KBM-7 (cell line): ENCODE data around the gene LAYN.

Experiments
- DNase-seq: peaks from one replicate; pipeline ENCODE4 v3.0.0-alpha.2; 2015
- in situ Hi-C: fragments of 300-500 bp; cut with MboI; formaldehyde crosslinking; loops from 2 replicates; pipeline ENCODE4 v1.14.3; 2020; ENCODE audit warnings: low sequenced_read_pairs, low pct_unique_long_range_greater_than_20kb, mixed read lengths

LAYN gene

GRCh38 chr11:111528557-111528956 is 12.0 kb upstream of the LAYN start:
- no peak for DNase-seq

GRCh38 chr11:111530091-111530490 is 10.4 kb upstream of the LAYN start:
- in situ Hi-C loops: no loop called here
- no peak for DNase-seq

More at GRCh38 chr11:111528557-111528956, 12.0 kb upstream of the LAYN start:
- in situ Hi-C loops: no loop called here

GRCh38 chr11:111531136-111531535 is 9.4 kb upstream of the LAYN start:
- no peak for DNase-seq
- in situ Hi-C loops: no loop called here

GRCh38 chr11:111531687-111532364 is 8.7 kb upstream of the LAYN start:
- in situ Hi-C loops: no loop called here
- DNase-seq: no peak

- in situ Hi-C loops: no loop called here
- DNase-seq: no peak
Observed at GRCh38 chr11:111532365-111532709, 8.2 kb upstream of the LAYN start.

GRCh38 chr11:111535281-111535680 is 5.2 kb upstream of the LAYN start:
- no peak for DNase-seq
- in situ Hi-C loops: no loop called here

- DNase-seq: no peak
- in situ Hi-C loops: no loop called here
Observed at GRCh38 chr11:111537336-111537860, 3.1 kb upstream of the LAYN start.

- in situ Hi-C loops: no loop called here
- DNase-seq: no peak
Observed at GRCh38 chr11:111538407-111539114, 2.0 kb upstream of the LAYN start.

- in situ Hi-C loops: no loop called here
- no peak for DNase-seq
Observed at GRCh38 chr11:111539426-111540113, 950 bp upstream of the LAYN start.

- in situ Hi-C loops: no loop called here
- no peak for DNase-seq
Observed at GRCh38 chr11:111540937-111541253, 375 bp downstream of the LAYN start.

GRCh38 chr11:111541254-111542061 is 938 bp downstream of the LAYN start:
- peak; percentile 45 for DNase-seq

GRCh38 chr11:111542606-111543275 is 2.2 kb downstream of the LAYN start:
- DNase-seq: no peak
- in situ Hi-C loops: no loop called here

More at GRCh38 chr11:111541254-111542061, 938 bp downstream of the LAYN start:
- in situ Hi-C loops: no loop called here

GRCh38 chr11:111548525-111548924 is 8.0 kb downstream of the LAYN start:
- in situ Hi-C loops: no loop called here
- DNase-seq: no peak

GRCh38 chr11:111549196-111549868 is 8.8 kb downstream of the LAYN start:
- in situ Hi-C loops: no loop called here

GRCh38 chr11:111549869-111550203 is 9.3 kb downstream of the LAYN start:
- DNase-seq: no peak
- in situ Hi-C loops: no loop called here

More at GRCh38 chr11:111549196-111549868, 8.8 kb downstream of the LAYN start:
- no peak for DNase-seq

GRCh38 chr11:111550258-111550657 is 9.7 kb downstream of the LAYN start:
- in situ Hi-C loops: no loop called here
- DNase-seq: no peak

GRCh38 chr11:111554532-111554931 is 14.0 kb downstream of the LAYN start:
- no peak for DNase-seq

GRCh38 chr11:111555255-111555654 is 14.7 kb downstream of the LAYN start:
- in situ Hi-C loops: no loop called here
- no peak for DNase-seq

More at GRCh38 chr11:111554532-111554931, 14.0 kb downstream of the LAYN start:
- in situ Hi-C loops: no loop called here
